WTC11 (cell line): ENCODE measurements around the gene RPS6KA2. TPM values are rescaled to one million over a fixed set of nuclear protein-coding genes. Genes with fewer than 3 reads are reported as not detected.
A peak's percentile ranks its signal among the peaks of the same experiment; 100 is the strongest.

Experiments
- CREM ChIP-seq: sonication (generic); formaldehyde crosslinking; IDR thresholded peaks from 2 replicates; pipeline ENCODE4 v1.8.1; 2022; ENCODE audit warnings: mild to moderate bottlenecking, missing genetic modification reagents, moderate library complexity
- FOXK1 ChIP-seq: sonication (generic); formaldehyde crosslinking; IDR thresholded peaks from 2 replicates; pipeline ENCODE4 v1.8.0; 2022; ENCODE audit warnings: mild to moderate bottlenecking, moderate library complexity, missing genetic modification reagents
- MXD4 ChIP-seq: fragments of 250-450 bp; sonication (Bioruptor Pico); IDR thresholded peaks from 2 replicates; pipeline ENCODE4 v1.8.0; 2021; ENCODE audit warnings: mild to moderate bottlenecking, moderate library complexity, borderline replicate concordance
- MYBL2 ChIP-seq: sonication (generic); formaldehyde crosslinking; IDR thresholded peaks from 2 replicates; pipeline ENCODE4 v1.8.1; 2023; ENCODE audit warnings: mild to moderate bottlenecking, moderate library complexity, missing genetic modification reagents
- NFE2L1 ChIP-seq: sonication (generic); formaldehyde crosslinking; IDR thresholded peaks from 2 replicates; pipeline ENCODE4 v1.8.1; 2023; ENCODE audit warnings: missing genetic modification reagents
- NR3C1 ChIP-seq: sonication (generic); formaldehyde crosslinking; conservative IDR thresholded peaks from 2 replicates; pipeline ENCODE4 v1.8.1; 2023; ENCODE audit warnings: low read depth, mild to moderate bottlenecking, missing genetic modification reagents
- OVOL2 ChIP-seq: fragments of 250-450 bp; sonication (Bioruptor Pico); IDR thresholded peaks from 2 replicates; pipeline ENCODE4 v1.9.0; 2021; ENCODE audit warnings: mild to moderate bottlenecking, borderline replicate concordance
- PRRX2 ChIP-seq: fragments of 250-450 bp; sonication (Bioruptor Pico); IDR thresholded peaks from 2 replicates; pipeline ENCODE4 v1.8.0; 2021; ENCODE audit warnings: mild to moderate bottlenecking
- RELA ChIP-seq: sonication (generic); formaldehyde crosslinking; IDR thresholded peaks from 2 replicates; pipeline ENCODE4 v1.8.1; 2022; ENCODE audit warnings: missing genetic modification reagents, mild to moderate bottlenecking, borderline replicate concordance
- SOX15 ChIP-seq: fragments of 250-450 bp; sonication (Bioruptor Pico); IDR thresholded peaks from 2 replicates; pipeline ENCODE4 v1.9.0; 2021; ENCODE audit warnings: mild to moderate bottlenecking
- SP1 ChIP-seq: sonication (generic); formaldehyde crosslinking; conservative IDR thresholded peaks from 2 replicates; pipeline ENCODE4 v1.8.1; 2022; ENCODE audit warnings: missing genetic modification reagents
- TEAD1 ChIP-seq: sonication (generic); formaldehyde crosslinking; IDR thresholded peaks from 2 replicates; pipeline ENCODE4 v1.8.0; 2022; ENCODE audit warnings: mild to moderate bottlenecking, missing genetic modification reagents
- TEAD4 ChIP-seq: sonication (generic); formaldehyde crosslinking; IDR thresholded peaks from 2 replicates; pipeline ENCODE4 v1.8.0; 2022; ENCODE audit warnings: mild to moderate bottlenecking, missing genetic modification reagents
- TP53 ChIP-seq: sonication (generic); formaldehyde crosslinking; IDR thresholded peaks from 2 replicates; pipeline ENCODE4 v1.8.1; 2023; ENCODE audit warnings: mild to moderate bottlenecking, missing genetic modification reagents
- ZNF219 ChIP-seq: sonication (generic); formaldehyde crosslinking; IDR thresholded peaks from 2 replicates; pipeline ENCODE4 v1.8.0; 2023; ENCODE audit warnings: missing genetic modification reagents, mild to moderate bottlenecking, borderline replicate concordance
- ZNF396 ChIP-seq: fragments of 250-450 bp; sonication (Bioruptor Pico); IDR thresholded peaks from 2 replicates; pipeline ENCODE4 v1.8.0; 2021; ENCODE audit warnings: mild to moderate bottlenecking, moderate library complexity, borderline replicate concordance
- ZNF416 ChIP-seq: fragments of 250-450 bp; sonication (Bioruptor Pico); IDR thresholded peaks from 2 replicates; pipeline ENCODE4 v1.9.0; 2021; ENCODE audit warnings: mild to moderate bottlenecking, inconsistent platforms
- total RNA-seq: library from RNA; stranded (reverse); gene quantifications from 3 replicates; pipeline ENCODE4 v1.2.3, GENCODE V29; 2021
- TF ChIP-seq, protein P1 (sequence below): fragments of 250-450 bp; sonication (Bioruptor Pico); conservative IDR thresholded peaks from 2 replicates; pipeline ENCODE4 v1.9.0; 2021; ENCODE audit warnings: mild to moderate bottlenecking
- TF ChIP-seq, protein P2 (sequence below): sonication (generic); formaldehyde crosslinking; IDR thresholded peaks from 2 replicates; pipeline ENCODE4 v1.8.0; 2022; ENCODE audit warnings: mild to moderate bottlenecking, missing genetic modification reagents
- TF ChIP-seq, protein P3 (sequence below): sonication (generic); formaldehyde crosslinking; IDR thresholded peaks from 2 replicates; pipeline ENCODE4 v1.8.0; 2022; ENCODE audit warnings: mild to moderate bottlenecking, missing genetic modification reagents
- TF ChIP-seq, protein P4 (sequence below): sonication (generic); formaldehyde crosslinking; IDR thresholded peaks from 2 replicates; pipeline ENCODE4 v1.8.1; 2023; ENCODE audit warnings: mild to moderate bottlenecking, missing genetic modification reagents, borderline replicate concordance
- TF ChIP-seq, protein P5 (sequence below): fragments of 250-450 bp; sonication (Bioruptor Pico); IDR thresholded peaks from 2 replicates; pipeline ENCODE4 v1.9.0; 2021; ENCODE audit warnings: mild to moderate bottlenecking
- TF ChIP-seq, protein P6 (sequence below): sonication (generic); formaldehyde crosslinking; IDR thresholded peaks from 2 replicates; pipeline ENCODE4 v1.8.1; 2023; ENCODE audit warnings: mild to moderate bottlenecking, missing genetic modification reagents

Gene RPS6KA2
- total RNA-seq, 1 experiment from 2014 or later = 24.2 TPM

DNA sequence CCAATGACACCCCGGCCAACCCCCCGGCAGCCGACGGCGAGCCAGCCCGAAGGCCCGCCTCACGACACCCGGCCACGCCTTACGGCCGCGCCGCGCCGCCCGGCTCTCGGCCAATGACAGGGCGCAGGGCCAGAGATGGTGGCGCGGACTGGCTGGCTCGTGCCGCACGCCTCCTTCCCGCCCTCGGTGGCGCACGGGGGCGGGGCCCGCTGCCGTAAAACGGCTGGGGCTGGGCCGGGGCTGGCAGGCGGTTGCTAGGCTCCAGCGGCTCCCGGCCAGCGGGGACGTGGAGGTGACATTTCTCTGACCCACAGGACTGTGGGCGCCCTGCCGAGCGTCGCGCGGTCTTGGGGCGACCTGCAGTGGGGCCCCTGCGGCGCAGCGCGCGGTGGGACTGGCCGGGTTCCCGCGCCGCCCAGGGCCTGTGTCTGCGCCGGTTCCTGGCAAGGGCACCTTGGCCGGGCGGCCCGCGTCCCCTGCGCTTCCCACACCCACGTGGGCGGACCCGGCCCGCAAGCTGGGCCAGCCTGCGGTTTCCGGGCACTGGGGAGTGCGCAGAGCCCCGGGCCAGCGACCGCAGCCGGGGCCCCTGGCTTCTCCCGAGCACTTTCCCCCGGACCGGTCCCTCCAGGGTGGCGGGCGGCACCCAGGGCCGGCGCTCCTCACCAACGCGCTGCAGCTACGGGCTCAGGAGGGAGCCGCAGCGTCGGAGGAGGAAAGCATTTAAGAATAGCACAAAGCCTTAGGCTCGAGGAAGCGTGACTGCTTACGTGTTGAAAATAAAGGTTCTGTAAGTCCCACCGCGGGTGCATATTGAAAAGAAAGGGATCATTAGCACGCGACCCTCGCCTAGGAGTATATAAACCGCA, 243.9 kb downstream of the RPS6KA2 start, which contains the start of gene MPC1 (continued):
- TF ChIP-seq, protein P1, sequence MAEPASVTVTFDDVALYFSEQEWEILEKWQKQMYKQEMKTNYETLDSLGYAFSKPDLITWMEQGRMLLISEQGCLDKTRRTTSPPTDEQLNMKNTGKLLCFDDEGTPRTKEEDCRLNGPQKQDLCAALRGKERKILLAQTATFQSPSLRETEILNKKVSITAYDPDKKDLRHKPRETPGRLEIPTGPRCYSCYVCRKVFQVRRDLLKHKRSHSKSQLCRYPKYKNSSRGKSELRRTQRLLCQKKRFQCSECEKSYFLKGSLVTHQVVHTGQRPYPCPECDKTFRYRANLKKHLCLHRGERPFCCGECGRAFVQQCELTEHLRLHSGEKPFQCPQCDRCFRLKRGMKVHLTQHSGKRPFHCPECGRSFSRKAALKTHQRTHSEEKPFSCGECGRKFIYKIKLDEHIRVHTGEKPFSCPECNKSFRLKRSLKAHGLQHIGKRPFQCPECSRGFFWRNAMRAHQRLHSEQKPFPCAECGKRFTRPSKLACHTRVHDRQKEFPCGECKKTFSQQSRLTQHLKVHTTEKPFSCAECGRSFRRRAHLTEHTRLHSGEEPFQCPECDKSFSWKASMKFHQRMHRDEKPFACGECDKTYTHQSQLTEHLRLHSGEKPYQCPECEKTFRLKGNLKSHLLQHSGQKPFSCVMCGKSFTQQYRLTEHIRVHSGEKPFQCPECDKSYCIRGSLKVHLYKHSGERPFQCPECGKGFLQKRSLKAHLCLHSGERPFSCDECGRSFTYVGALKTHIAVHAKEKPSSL (CRISPR knock-in tag) = no peak
- TF ChIP-seq ZNF396 (CRISPR knock-in tag) = no peak
- no peak for TF ChIP-seq ZNF416 (CRISPR knock-in tag)
- TF ChIP-seq, protein P2, sequence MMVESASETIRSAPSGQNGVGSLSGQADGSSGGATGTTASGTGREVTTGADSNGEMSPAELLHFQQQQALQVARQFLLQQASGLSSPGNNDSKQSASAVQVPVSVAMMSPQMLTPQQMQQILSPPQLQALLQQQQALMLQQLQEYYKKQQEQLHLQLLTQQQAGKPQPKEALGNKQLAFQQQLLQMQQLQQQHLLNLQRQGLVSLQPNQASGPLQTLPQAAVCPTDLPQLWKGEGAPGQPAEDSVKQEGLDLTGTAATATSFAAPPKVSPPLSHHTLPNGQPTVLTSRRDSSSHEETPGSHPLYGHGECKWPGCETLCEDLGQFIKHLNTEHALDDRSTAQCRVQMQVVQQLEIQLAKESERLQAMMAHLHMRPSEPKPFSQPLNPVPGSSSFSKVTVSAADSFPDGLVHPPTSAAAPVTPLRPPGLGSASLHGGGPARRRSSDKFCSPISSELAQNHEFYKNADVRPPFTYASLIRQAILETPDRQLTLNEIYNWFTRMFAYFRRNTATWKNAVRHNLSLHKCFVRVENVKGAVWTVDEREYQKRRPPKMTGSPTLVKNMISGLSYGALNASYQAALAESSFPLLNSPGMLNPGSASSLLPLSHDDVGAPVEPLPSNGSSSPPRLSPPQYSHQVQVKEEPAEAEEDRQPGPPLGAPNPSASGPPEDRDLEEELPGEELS (CRISPR knock-in tag) = no peak; the same call in 1 of the 2 replicates
- TF ChIP-seq, protein P3, sequence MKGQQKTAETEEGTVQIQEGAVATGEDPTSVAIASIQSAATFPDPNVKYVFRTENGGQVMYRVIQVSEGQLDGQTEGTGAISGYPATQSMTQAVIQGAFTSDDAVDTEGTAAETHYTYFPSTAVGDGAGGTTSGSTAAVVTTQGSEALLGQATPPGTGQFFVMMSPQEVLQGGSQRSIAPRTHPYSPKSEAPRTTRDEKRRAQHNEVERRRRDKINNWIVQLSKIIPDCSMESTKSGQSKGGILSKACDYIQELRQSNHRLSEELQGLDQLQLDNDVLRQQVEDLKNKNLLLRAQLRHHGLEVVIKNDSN = 0 out of 2 replicates have a peak, but pooled peaks have one; percentile 6
- peak; percentile 76 for TF ChIP-seq CREM (CRISPR knock-in tag)
- peak; percentile 32; the same call in 1 of the 2 replicates for TF ChIP-seq ZNF219 (CRISPR knock-in tag)
- TF ChIP-seq PRRX2 (CRISPR knock-in tag) = no peak
- no peak for TF ChIP-seq MXD4 (CRISPR knock-in tag)
- peak; percentile 82; the same call in 1 of the 2 replicates for TF ChIP-seq MYBL2 (CRISPR knock-in tag)
- TF ChIP-seq, protein P4, sequence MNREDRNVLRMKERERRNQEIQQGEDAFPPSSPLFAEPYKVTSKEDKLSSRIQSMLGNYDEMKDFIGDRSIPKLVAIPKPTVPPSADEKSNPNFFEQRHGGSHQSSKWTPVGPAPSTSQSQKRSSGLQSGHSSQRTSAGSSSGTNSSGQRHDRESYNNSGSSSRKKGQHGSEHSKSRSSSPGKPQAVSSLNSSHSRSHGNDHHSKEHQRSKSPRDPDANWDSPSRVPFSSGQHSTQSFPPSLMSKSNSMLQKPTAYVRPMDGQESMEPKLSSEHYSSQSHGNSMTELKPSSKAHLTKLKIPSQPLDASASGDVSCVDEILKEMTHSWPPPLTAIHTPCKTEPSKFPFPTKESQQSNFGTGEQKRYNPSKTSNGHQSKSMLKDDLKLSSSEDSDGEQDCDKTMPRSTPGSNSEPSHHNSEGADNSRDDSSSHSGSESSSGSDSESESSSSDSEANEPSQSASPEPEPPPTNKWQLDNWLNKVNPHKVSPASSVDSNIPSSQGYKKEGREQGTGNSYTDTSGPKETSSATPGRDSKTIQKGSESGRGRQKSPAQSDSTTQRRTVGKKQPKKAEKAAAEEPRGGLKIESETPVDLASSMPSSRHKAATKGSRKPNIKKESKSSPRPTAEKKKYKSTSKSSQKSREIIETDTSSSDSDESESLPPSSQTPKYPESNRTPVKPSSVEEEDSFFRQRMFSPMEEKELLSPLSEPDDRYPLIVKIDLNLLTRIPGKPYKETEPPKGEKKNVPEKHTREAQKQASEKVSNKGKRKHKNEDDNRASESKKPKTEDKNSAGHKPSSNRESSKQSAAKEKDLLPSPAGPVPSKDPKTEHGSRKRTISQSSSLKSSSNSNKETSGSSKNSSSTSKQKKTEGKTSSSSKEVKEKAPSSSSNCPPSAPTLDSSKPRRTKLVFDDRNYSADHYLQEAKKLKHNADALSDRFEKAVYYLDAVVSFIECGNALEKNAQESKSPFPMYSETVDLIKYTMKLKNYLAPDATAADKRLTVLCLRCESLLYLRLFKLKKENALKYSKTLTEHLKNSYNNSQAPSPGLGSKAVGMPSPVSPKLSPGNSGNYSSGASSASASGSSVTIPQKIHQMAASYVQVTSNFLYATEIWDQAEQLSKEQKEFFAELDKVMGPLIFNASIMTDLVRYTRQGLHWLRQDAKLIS (CRISPR knock-in tag) = no peak
- TF ChIP-seq TEAD4 = no peak
- no peak for TF ChIP-seq TP53 (CRISPR knock-in tag)
- peak; percentile 99 for TF ChIP-seq SP1
- TF ChIP-seq, protein P5, sequence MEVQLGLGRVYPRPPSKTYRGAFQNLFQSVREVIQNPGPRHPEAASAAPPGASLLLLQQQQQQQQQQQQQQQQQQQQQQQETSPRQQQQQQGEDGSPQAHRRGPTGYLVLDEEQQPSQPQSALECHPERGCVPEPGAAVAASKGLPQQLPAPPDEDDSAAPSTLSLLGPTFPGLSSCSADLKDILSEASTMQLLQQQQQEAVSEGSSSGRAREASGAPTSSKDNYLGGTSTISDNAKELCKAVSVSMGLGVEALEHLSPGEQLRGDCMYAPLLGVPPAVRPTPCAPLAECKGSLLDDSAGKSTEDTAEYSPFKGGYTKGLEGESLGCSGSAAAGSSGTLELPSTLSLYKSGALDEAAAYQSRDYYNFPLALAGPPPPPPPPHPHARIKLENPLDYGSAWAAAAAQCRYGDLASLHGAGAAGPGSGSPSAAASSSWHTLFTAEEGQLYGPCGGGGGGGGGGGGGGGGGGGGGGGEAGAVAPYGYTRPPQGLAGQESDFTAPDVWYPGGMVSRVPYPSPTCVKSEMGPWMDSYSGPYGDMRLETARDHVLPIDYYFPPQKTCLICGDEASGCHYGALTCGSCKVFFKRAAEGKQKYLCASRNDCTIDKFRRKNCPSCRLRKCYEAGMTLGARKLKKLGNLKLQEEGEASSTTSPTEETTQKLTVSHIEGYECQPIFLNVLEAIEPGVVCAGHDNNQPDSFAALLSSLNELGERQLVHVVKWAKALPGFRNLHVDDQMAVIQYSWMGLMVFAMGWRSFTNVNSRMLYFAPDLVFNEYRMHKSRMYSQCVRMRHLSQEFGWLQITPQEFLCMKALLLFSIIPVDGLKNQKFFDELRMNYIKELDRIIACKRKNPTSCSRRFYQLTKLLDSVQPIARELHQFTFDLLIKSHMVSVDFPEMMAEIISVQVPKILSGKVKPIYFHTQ (CRISPR knock-in tag) = no peak
- TF ChIP-seq SOX15 (CRISPR knock-in tag) = no peak
- no peak for TF ChIP-seq NR3C1 (CRISPR knock-in tag)
- TF ChIP-seq RELA (CRISPR knock-in tag) = 0 out of 2 replicates have a peak, but pooled peaks have one; percentile 42
- TF ChIP-seq, protein P6, sequence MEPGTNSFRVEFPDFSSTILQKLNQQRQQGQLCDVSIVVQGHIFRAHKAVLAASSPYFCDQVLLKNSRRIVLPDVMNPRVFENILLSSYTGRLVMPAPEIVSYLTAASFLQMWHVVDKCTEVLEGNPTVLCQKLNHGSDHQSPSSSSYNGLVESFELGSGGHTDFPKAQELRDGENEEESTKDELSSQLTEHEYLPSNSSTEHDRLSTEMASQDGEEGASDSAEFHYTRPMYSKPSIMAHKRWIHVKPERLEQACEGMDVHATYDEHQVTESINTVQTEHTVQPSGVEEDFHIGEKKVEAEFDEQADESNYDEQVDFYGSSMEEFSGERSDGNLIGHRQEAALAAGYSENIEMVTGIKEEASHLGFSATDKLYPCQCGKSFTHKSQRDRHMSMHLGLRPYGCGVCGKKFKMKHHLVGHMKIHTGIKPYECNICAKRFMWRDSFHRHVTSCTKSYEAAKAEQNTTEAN = 0 out of 2 replicates have a peak, but pooled peaks have one; percentile 37
- TF ChIP-seq OVOL2 (CRISPR knock-in tag) = no peak
- TF ChIP-seq TEAD1 (CRISPR knock-in tag) = peak; percentile 68; the same call in 1 of the 2 replicates
- TF ChIP-seq FOXK1 (CRISPR knock-in tag) = peak; percentile 65; the same call in 1 of the 2 replicates
- TF ChIP-seq NFE2L1 (CRISPR knock-in tag) = peak; percentile 86; the same call in 1 of the 2 replicates
